HG03342 (cell line): ENCODE data around the gene USP22.

Source experiments
- ATAC-seq: cut with Tn5 transposase; IDR thresholded peaks from one replicate; pipeline ENCODE4 v1.9.1; 2021; ENCODE audit warnings: mild to moderate bottlenecking, moderate library complexity; ENCODE audit not compliant: unreplicated experiment

USP22 gene

DNA sequence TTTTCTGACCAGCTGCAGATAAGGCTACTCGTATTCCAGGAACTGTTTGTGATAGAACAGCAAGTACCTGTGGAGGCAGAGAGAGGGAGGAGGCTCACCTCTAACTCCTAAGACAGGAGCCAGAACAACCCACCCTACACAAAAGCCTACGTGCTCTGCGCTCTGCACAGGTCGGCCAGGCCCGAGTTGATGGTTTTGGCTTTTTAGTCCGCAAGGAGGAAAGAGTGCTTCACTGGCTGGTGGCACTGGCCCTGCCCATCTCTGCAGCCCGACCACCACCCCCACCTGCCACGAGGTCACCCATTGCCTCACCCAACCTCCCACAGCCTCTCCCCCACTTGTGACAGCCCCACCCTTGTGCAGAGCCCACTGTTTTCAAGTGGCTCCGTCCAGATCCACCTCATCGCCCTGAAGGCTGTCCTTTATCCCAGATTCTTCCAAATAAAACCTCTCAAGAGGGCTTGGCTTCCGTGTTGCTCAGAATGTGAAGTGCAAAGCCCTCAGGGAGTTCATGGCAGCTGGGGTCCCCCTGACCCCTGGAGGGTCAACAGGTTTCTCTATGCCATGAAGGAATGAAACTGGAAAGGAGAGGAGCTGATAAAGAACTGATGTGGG is 39.7 kb downstream of the USP22 start:
- no peak for ATAC-seq

DNA sequence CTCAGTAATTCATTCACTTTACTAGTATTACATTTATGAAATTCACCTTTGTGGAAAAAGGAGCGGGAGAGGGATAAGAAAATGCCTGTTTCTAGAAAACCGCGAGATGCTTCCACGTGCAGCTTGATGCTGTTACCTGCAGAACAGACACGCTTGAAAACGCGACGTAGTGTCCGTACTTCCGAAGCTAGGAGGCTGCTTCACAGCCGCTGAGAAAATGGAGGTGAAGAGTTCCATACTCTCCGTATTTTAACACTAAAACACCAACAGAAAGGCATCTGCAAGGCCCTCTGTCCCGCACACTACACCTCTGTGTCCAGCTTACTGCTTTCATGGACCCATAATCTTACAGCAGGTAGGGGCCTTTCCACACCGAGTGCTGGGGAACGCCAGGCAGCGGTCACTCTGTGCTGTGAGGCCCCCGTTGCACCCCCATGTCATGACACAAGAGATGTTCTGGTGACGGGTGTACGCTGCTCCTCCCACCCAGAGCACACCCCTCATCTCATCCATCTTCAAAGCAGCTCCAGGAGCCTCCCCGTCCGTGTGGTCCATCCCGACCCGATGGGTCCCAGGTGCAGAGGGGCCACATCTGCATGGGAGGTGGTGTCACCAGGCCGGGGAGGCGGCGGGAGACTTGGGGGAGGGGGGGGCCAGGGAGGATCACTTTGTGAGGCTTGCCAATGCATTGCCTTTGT is 40.4 kb downstream of the USP22 start:
- no peak for ATAC-seq

DNA sequence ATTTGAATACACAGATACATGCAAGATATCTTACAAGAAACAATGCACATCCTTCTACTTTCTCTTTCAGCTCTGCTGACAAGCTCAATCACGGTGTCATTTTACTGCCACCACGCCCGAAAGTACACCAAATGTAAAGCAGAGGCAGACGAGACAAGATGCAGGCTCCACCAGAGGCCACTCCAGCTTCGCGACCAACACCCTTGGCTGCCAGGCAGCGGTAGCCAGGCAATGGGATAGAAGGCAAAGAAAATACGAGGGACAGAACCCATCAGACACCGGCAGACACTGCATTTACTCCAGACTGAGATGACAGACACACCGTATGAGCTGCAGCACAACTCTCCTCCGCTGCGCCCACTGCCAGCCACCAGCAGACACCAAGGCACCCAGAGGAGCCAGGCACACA is 41.0 kb downstream of the USP22 start:
- no peak for ATAC-seq

DNA sequence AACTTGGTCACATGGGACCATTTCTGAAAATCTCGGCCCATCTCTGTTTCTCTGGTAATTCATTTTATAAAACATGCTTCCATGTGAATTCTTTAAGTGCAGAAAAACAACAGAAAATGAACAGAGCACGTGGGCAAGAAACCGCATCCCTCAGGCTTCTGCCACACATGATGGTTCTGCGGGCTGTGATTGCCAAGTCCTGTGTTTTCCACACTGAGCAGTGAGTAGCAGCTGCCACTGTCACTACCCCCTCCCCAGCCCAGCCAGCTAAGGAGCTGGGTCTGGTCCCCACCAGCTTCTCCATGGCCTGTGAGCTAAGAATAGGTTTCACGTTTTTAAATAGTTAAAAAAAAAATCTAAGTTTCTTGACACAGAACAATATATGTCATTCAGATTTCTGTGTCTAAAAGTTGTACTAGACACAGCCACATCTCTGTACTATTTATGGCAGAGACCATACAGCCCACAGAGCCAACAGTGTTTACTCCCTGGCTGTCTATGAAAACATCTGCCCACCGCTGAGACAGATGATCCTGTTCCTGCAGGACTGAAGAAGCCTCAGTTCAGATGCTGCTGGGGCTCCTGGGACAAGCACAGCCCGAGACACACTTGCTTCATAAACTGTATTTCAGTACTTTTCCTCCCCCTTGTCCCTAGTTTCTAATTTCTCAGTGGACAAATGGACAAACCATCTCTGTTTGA is 41.5 kb downstream of the USP22 start:
- ATAC-seq, result no peak

DNA sequence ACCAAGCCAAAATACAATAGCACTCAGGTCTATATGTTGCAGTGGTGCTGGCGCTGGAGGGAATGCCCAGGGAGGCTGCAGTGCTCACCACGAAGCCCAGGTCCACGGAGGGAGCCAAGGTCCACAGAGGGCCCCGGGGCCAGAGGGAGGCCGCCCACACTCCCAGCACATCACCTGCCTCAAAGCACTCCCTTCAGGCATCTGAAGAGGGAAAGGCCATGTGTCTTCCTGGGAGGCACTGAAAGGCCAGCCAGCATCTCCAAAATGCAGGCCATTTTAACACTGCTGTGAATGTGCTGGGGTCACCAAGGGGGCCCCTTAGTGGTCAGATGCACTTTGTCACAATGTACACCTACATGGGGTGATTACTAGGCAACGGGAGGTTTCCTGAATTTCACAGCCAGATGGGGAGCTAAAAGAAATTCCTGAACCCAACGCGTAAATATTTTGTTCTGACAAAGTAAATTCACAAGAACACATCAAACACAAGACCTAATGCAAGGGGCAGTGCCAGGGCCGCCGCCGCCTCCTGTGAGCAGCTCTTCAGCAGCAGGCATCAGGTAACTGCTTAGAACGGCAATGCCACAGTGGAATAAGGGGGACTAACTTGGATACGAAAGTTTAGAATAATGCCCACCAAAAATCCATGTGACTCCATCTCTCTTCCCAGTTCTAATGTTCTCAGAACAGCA is 42.8 kb downstream of the USP22 start:
- no peak for ATAC-seq

DNA sequence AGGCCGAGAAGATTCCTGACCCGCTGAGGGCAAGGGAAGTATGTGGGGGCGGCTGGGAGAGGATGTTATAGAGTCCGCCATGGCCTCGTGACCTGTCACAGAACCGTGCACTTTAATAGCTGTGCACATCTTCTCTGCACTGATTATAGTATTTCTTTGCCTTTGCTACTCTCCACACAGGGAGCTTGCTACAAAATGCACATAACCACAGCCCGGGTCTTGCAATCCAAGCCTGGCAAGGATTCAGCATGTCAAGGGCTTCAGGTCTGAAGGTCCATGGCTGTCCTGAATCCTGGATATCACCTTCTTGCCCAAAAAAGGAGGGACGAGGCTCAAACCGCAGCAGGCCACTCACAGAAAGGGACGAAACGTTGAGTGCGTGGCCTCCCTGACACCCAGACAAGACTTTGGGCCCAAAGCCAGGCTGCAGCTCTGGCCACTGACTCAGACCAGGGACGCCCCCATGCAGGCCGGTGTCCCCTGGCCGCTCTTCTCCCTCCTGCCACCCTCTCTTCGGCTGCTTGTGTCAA is 43.7 kb downstream of the USP22 start:
- no peak for ATAC-seq

DNA sequence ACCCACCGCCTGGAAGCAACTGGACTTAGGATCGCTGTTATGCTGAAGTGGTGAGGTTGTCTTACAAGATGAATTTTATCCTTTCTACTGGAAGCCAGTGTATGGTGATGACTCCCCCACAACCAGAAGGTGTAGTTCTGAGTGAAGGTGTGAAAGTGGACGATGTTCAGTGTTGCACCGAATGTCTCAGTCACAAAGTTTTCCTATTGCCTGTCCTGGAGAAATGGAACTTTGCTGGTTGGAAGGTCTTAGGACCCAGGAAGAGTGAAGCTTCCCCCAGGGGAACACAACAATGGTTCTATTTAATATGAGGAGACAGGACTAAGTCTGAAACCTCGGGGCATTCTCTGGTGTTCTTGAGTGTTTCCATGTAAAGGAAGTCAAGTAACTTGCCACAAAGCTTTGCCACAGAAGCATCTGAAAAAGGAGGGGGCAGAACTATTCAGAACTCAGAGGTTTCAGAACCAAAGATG is 44.2 kb downstream of the USP22 start:
- no peak for ATAC-seq

DNA sequence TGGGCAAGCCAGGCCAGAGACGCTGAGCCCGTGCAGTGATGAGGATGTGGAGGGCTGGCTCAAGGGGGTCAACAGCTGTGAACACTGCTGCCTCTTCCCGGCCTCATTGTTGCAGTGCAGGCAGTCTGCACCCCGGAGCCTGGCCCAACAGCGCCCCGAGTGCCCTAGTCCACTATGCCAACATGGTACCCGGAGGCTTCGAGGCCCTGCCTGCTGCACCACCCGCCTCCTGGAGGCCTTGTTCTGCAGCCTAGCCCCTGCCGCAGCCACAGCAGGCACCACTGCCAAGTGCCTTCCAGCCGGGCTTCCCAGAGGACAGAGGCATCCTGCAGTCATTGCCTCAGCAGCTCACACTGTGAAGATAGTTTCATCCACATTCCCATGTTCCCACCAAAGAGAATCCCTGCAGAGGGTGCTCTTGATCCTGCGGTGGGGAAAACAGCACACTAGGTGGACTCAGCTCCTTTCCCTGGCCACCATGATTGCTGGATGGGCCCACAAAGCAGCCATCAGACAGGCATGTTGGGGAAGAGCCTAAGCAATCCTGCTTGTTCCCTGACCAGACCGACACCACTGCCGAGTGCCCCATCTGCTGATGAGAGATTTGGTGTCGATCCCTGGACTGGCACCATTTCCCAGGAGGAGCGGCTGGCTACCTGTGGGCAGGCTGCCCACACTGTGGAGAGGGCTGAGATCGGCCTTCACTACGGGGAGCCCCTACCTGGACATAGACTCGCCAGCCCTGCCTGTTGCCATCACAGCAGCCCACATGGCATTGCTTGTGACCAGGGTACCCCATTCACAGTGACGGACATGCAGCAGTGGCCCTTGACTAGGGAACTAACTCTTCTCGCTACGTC is 44.9 kb downstream of the USP22 start:
- ATAC-seq, result no peak

DNA sequence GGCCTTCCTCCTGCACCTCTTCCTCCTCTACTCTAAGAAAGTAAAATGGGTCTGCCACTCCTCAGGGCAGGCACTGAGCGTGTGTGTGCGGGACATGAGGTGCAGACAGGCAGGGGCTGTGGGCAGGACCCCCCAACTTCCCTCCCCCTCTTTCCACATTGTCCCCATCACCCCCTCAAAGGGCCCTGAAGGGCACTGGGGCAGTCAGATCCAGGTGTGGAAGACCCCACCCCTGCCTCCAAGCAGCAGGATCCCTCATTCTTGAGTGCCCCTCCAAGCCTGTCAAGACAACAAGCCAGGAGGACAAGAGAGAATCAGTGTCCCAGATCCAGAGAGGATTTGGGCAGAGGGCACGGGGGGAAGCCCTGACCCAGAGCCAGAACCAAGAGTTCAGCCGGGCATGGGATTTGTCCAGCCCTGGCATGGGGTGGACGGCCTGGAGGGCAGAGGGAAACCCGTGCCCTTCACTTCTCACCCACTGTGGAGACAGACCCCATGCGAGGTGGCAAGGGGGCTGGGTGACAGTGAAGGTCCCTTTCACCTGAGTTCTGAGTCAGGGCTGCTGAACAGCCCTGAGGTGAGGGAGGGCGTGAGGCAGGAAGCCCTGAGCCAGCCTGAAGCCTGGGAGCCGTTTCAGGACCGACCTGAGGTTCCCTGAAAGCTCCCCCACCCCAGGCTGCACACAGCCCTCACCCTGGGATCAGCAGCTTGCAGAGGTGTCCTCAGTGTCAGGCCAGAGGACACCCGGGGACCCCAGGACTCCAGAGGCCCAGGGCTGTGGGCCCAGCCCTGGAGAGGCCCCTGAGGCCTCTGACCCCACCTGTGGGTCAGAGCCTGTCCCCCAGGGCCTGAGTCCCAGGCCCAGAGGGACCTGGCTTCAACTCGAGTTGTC is 45.8 kb downstream of the USP22 start:
- no peak for ATAC-seq

DNA sequence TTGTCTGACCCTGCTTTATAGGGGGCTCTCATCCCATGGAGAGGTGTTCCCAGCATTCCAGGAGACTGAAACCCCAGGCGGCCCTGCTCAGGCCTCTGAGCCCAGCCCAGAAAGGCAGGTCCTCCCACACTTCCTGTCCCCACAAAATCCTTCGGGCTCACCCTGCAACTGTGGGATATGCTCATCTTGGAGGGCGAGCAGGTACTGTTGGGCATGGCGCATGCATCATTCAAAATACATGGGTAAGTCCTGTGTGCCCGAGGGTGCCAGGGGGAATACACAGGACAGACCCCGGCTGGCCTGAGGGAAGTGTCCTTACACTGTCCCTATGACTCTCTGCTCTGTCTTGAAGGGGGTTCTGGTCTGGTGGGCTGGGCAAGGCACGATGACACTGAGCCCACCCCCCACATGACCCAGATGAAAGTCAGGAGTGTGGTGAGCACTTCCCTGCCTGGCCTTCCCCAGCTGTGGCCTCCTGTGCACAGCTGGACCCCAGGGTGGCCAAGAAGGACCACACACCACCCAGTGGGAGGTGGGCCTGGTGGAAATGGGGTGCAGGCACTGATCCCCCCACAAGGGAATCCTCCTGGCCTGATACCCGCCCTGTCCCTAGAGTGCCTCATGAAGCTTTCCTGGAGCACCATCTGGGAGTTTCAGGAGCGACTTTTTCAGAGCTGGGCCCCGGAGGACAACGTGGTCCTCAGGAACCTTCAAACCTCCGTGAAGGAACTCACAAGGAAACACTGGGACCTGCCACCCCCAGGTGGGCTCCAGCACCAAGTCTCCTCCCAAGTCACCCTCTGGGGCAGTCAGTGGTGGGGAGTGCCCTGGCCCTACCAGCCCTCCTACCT is 46.7 kb downstream of the USP22 start:
- ATAC-seq, result no peak

DNA sequence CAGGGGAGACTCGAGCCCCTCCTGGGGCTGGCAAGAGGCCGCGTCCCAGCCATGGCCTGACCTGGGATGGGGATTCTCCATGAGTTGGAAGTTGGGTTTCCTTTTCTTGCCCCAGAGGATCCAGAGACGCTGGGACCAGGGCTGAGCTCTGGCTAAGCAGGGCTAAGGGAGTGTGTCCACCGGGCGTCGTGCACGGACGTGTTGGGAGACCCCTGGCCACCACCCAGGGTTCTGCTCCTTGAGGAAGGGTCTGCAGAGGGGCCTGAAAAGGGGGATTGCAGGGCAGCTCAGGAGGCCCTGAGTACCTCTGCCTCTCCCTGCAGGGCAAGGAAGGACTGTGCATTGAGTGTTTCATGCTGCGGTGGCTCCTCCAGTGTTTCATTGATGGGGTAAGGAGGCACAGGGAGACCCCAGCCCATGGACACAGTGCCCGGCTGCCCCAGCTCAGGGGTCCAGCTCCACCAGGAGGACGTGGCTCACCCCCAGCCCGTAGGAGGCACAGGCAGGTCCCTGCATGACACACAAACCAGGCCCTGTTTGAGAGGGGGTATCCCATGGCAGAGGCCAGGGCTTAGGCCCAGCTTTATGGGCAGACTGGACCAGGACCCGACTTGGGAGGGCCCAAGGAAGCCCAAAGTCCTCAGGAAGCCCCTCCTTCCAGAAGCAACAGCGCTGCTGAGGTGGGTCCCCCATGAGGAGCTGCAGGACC is 47.5 kb downstream of the USP22 start:
- no peak for ATAC-seq

DNA sequence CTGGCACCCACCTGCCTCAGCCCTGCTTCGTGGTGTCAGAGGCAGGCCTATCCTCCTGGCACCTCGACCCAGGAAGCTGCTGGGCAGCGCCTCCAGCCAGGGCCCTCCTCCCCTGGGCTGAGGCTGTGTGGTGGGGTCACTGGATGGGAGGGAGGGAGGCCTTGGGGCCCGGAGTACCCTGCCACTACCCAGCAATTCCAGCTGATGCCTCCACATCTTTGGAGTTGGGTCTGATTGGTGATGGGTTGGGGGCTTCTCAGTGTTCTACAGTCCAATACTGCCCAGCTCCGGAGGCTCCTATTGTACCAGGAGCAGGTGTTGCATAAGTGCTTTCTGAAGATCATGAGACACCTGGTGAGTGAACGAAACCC is 48.0 kb downstream of the USP22 start:
- no peak for ATAC-seq

DNA sequence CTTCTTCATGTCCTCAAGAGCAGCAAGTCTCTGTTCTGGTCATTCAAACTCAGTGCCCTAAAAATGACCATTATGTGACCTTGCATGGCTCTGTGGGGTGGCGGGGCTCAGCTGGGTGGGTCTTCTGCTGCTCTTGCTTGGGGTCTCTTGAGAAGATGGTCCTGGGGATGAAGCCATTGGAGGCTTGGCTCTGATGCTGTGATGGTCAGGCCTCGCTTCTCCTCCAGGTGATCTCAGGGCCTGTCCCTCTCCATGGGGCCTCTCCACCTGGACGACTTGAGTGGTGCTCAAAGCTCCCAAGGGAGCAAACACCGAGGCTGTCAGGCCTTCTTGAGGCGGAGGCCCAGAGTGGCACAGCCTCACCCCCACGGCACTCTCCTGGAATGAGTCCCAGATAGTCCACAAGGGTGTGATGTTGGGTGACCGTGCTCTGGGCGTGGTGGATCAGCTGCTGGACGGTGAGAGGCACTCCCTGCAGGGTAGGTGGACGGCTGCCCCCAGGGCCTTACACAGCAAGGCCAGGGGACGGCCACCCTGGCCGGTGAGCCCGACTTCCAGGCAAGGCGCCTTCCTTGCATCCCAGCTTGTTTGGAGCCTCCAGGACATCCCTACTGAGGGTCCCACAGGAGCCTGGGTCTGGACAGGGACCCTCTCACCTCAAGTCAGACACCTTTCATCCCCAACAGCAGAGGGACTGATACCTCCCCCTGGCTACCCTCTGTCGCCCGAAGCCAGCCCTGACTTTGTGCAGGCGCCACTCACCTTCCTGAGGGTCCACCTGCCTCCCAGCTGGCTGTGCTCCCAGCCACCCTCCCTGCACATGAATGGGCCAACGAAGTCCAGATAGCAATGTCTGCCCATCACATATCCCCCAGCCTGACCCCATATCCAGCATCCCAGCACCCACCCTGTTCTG is 48.7 kb downstream of the USP22 start:
- ATAC-seq, result no peak

DNA sequence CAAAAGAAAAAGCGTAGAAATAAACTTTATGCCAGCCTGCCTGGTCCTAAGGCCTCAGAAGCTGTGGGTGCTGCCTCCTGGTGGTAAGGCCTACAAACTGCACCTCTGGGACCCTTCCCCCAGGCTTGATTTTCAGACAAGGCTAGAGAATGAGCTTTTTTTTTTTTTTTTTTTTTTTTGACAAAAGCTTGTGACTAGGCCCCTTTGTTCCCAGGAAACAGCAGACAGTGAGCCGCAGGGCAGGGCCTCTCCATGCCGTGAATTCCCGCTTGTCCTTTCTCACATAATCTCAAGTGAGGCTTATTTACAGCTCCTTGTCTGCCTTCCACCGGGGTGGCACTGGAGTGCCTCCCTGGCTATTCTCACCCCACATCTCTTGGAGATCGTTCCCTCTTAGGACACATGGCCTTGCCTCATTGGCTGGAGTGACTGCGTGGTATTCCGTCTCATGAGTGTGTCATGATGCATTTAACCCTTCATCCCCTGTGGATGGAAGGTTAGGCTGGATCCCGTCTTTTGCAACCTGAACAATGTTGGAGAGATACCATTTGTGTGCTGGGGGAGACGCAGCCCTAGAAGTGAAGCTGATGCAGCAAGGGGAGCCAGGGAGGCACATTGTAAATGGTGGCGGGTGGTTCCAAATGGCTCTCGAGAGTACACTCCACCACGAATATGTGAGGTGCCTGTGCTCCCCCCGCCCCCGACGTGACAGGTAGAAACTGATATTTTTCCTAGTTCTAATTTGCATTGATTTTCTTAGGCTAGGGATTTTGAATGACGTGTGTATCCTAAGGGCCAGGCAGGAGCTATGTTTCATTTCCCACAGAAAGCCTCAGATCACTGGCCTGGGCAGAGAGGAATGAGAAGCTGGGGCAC is 49.6 kb downstream of the USP22 start:
- ATAC-seq, result no peak

DNA sequence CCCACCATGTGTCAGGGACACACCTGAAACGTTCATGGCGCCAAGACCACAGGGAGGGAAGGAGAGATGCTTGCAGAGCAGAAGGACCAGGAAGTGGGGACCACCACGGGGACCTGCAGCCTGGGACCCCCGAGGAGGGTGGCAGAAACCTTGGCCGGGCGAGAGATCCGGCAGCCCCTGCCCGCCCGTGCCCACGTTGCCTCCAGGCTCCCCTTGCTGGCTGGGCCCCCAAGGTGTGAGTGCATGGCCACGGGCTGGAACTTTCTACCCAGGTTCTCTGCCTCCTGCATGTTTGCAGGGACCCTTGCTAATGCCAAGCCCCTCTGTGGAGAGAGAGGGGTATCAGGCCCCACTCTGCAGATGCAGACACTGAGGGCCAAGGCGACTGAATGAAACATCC is 50.4 kb downstream of the USP22 start:
- ATAC-seq, result no peak
